SK-N-SH treated with all-trans-retinoic acid at 6 μM for 48 hours (cell line): Measurements from ENCODE around the gene LEMD2.
A peak's percentile ranks its signal among the peaks of the same experiment; 100 is the strongest.

Experiments
- ATAC-seq: fragments of 200-7000 bp; cut with Tn5 transposase; 3 replicates; pipeline ENCODE4 v1.9.1; 2020; ENCODE audit warnings: mild to moderate bottlenecking, moderate library complexity
- ARNTL ChIP-seq: fragments of 450-650 bp; formaldehyde crosslinking; IDR thresholded peaks from 2 replicates; pipeline ENCODE4 v1.5.0; 2020; ENCODE audit warnings: low read depth, mild to moderate bottlenecking, moderate library complexity, borderline replicate concordance
- BACH2 ChIP-seq: fragments of 250-450 bp; sonication (Bioruptor Pico); IDR thresholded peaks from 2 replicates; pipeline ENCODE4 v1.9.0; 2021; ENCODE audit warnings: mild to moderate bottlenecking, borderline replicate concordance
- CREB5 ChIP-seq: fragments of 250-450 bp; sonication (Bioruptor Pico); IDR thresholded peaks from 2 replicates; pipeline ENCODE4 v1.5.1; 2020; ENCODE audit warnings: low read depth, mild to moderate bottlenecking, moderate library complexity
- CSRNP3 ChIP-seq: fragments of 250-450 bp; sonication (Bioruptor Pico); IDR thresholded peaks from 2 replicates; pipeline ENCODE4 v1.5.1; 2021; ENCODE audit warnings: mild to moderate bottlenecking, moderate library complexity
- ESRRG ChIP-seq: fragments of 250-450 bp; sonication (Bioruptor Pico); IDR thresholded peaks from 2 replicates; pipeline ENCODE4 v1.6.1; 2021; ENCODE audit warnings: mild to moderate bottlenecking
- ISL1 ChIP-seq: fragments of 250-450 bp; sonication (Bioruptor Pico); IDR thresholded peaks from 2 replicates; pipeline ENCODE4 v2.1.2; 2022; ENCODE audit warnings: mild to moderate bottlenecking, moderate library complexity
- OSR1 ChIP-seq: fragments of 250-450 bp; sonication (Bioruptor Pico); IDR thresholded peaks from 2 replicates; pipeline ENCODE4 v1.8.0; 2022; ENCODE audit warnings: moderate library complexity, mild to moderate bottlenecking, inconsistent platforms
- PATZ1 ChIP-seq: fragments of 250-450 bp; sonication (Bioruptor Pico); IDR thresholded peaks from 2 replicates; pipeline ENCODE4 v1.8.0; 2020; ENCODE audit warnings: mild to moderate bottlenecking, moderate library complexity, borderline replicate concordance
- PPARA ChIP-seq: fragments of 250-450 bp; sonication (Bioruptor Pico); IDR thresholded peaks from 2 replicates; pipeline ENCODE4 v1.5.0; 2020; ENCODE audit warnings: mild to moderate bottlenecking, borderline replicate concordance
- RARB ChIP-seq: fragments of 250-450 bp; sonication (Bioruptor Pico); IDR thresholded peaks from 2 replicates; pipeline ENCODE4 v1.8.0; 2021; ENCODE audit warnings: mild to moderate bottlenecking, moderate library complexity
- TOX ChIP-seq: fragments of 250-450 bp; sonication (Bioruptor Pico); IDR thresholded peaks from 2 replicates; pipeline ENCODE4 v1.8.0; 2021; ENCODE audit warnings: mild to moderate bottlenecking, moderate library complexity, borderline replicate concordance
- TSHZ2 ChIP-seq: fragments of 250-450 bp; sonication (Bioruptor Pico); IDR thresholded peaks from 2 replicates; pipeline ENCODE4 v1.5.0; 2020; ENCODE audit warnings: mild to moderate bottlenecking, moderate library complexity
- ZC3H10 ChIP-seq: fragments of 250-450 bp; sonication (Bioruptor Pico); IDR thresholded peaks from 2 replicates; pipeline ENCODE4 v1.5.1; 2021; ENCODE audit warnings: mild to moderate bottlenecking, moderate library complexity
- ZFP3 ChIP-seq: fragments of 250-450 bp; sonication (Bioruptor Pico); IDR thresholded peaks from 2 replicates; pipeline ENCODE4 v1.5.0; 2020; ENCODE audit warnings: mild to moderate bottlenecking, moderate library complexity
- ZFP30 ChIP-seq: fragments of 450-650 bp; formaldehyde crosslinking; IDR thresholded peaks from 2 replicates; pipeline ENCODE4 v1.5.0; 2022; ENCODE audit warnings: mild to moderate bottlenecking, moderate library complexity
- ZNF565 ChIP-seq: fragments of 450-650 bp; formaldehyde crosslinking; conservative IDR thresholded peaks from 2 replicates; pipeline ENCODE4 v1.5.0; 2020; ENCODE audit warnings: low read depth, mild to moderate bottlenecking, moderate library complexity
- ZNF70 ChIP-seq: fragments of 450-650 bp; formaldehyde crosslinking; IDR thresholded peaks from 2 replicates; pipeline ENCODE4 v1.5.0; 2020; ENCODE audit warnings: mild to moderate bottlenecking, moderate library complexity
- ZNF8 ChIP-seq: fragments of 450-650 bp; formaldehyde crosslinking; IDR thresholded peaks from 2 replicates; pipeline ENCODE4 v1.5.0; 2020; ENCODE audit warnings: mild to moderate bottlenecking, moderate library complexity

The LEMD2 gene

GRCh38 chr6:33761581-33761921 is 27.4 kb downstream of the LEMD2 start:
- TF ChIP-seq ESRRG (CRISPR knock-in tag) (no peak), CSRNP3 (CRISPR knock-in tag) (no peak), BACH2 (CRISPR knock-in tag) (no peak), PPARA (CRISPR knock-in tag) (no peak), RARB (no peak), ZNF8 (no peak), ZC3H10 (CRISPR knock-in tag) (no peak), ISL1 (CRISPR knock-in tag) (no peak), PATZ1 (no peak), TOX (CRISPR knock-in tag) (no peak), ZNF70 (no peak), OSR1 (CRISPR knock-in tag) (no peak)
- peak; percentile 18; the same call in 2 of the 3 replicates for ATAC-seq

GRCh38 chr6:33759887-33760629 is 28.9 kb downstream of the LEMD2 start:
- TF ChIP-seq ARNTL (no peak), ZNF70 (no peak), ZFP30 (CRISPR knock-in tag) (no peak), ZFP3 (no peak), RARB (no peak), ZNF565 (CRISPR knock-in tag) (no peak), TSHZ2 (CRISPR knock-in tag) (no peak), ZNF8 (no peak)

GRCh38 chr6:33758815-33759216 is 30.1 kb downstream of the LEMD2 start:
- ATAC-seq, result no peak
- no peak for TF ChIP-seq TOX (CRISPR knock-in tag)
- TF ChIP-seq RARB, result no peak
- TF ChIP-seq ZNF70, result no peak
- no peak for TF ChIP-seq CREB5 (CRISPR knock-in tag)
- TF ChIP-seq TSHZ2 (CRISPR knock-in tag), result no peak
- TF ChIP-seq BACH2 (CRISPR knock-in tag), result no peak
- TF ChIP-seq PPARA (CRISPR knock-in tag), result no peak
- no peak for TF ChIP-seq ZNF8
- TF ChIP-seq ARNTL, result no peak
- no peak for TF ChIP-seq OSR1 (CRISPR knock-in tag)

More at GRCh38 chr6:33759887-33760629, 28.9 kb downstream of the LEMD2 start:
- ATAC-seq, result no peak
